Measurements from ENCODE around the gene ADAM11.

DNA sequence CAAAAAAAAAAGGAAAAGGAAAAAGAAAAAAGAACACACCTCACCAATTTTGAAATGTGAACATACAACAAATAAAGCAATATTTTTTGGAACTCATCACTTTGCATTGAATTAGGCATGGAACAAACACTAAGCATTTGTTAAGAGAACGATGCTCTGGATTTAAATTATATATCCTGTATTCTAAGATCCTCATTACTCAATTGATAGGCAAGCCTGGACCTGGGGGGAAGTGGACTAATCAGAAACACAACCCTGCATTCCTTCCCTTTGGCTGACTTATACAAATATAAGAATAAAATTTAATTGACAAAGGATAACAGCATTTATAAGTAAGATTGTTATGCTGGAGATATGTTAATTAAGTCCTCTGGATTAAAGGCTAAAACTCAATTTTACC is 69.1 kb downstream of the ADAM11 start:
- TF ChIP-seq ZNF260 (CRISPR knock-in tag; IDR thresholded peaks at IDR 0.05; ENCODE audit: borderline replicate concordance, low read depth): no peak
- TF ChIP-seq HOXA7 (CRISPR knock-in tag; IDR thresholded peaks at IDR 0.05): no peak
- no peak for TF ChIP-seq ZNF10 (CRISPR knock-in tag; IDR thresholded peaks at IDR 0.05; ENCODE audit: borderline replicate concordance, low read depth)
- TF ChIP-seq PCBP1 (IDR thresholded peaks at IDR 0.05; ENCODE audit: borderline replicate concordance, low read depth, low read length): no peak
- TF ChIP-seq, protein P1, sequence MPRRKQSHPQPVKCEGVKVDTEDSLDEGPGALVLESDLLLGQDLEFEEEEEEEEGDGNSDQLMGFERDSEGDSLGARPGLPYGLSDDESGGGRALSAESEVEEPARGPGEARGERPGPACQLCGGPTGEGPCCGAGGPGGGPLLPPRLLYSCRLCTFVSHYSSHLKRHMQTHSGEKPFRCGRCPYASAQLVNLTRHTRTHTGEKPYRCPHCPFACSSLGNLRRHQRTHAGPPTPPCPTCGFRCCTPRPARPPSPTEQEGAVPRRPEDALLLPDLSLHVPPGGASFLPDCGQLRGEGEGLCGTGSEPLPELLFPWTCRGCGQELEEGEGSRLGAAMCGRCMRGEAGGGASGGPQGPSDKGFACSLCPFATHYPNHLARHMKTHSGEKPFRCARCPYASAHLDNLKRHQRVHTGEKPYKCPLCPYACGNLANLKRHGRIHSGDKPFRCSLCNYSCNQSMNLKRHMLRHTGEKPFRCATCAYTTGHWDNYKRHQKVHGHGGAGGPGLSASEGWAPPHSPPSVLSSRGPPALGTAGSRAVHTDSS (CRISPR knock-in tag; conservative IDR thresholded peaks at IDR 0.05): no peak
- TF ChIP-seq SP4 (CRISPR knock-in tag; IDR thresholded peaks at IDR 0.05): no peak
- TF ChIP-seq, protein P2, sequence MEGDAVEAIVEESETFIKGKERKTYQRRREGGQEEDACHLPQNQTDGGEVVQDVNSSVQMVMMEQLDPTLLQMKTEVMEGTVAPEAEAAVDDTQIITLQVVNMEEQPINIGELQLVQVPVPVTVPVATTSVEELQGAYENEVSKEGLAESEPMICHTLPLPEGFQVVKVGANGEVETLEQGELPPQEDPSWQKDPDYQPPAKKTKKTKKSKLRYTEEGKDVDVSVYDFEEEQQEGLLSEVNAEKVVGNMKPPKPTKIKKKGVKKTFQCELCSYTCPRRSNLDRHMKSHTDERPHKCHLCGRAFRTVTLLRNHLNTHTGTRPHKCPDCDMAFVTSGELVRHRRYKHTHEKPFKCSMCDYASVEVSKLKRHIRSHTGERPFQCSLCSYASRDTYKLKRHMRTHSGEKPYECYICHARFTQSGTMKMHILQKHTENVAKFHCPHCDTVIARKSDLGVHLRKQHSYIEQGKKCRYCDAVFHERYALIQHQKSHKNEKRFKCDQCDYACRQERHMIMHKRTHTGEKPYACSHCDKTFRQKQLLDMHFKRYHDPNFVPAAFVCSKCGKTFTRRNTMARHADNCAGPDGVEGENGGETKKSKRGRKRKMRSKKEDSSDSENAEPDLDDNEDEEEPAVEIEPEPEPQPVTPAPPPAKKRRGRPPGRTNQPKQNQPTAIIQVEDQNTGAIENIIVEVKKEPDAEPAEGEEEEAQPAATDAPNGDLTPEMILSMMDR (CRISPR knock-in tag; IDR thresholded peaks at IDR 0.05): no peak
- no peak for TF ChIP-seq SATB2 (CRISPR knock-in tag; IDR thresholded peaks at IDR 0.05)
- no peak for TF ChIP-seq JDP2 (CRISPR knock-in tag; IDR thresholded peaks at IDR 0.05; ENCODE audit: borderline replicate concordance)
- TF ChIP-seq MXI1 (IDR thresholded peaks at IDR 0.05; ENCODE audit: borderline replicate concordance, low read depth, low read length): no peak
- no peak for TF ChIP-seq ESRRA (CRISPR knock-in tag; IDR thresholded peaks at IDR 0.05; ENCODE audit: low read depth)
- TF ChIP-seq, protein P3, sequence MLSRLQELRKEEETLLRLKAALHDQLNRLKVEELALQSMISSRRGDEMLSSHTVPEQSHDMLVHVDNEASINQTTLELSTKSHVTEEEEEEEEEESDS (CRISPR knock-in tag; IDR thresholded peaks at IDR 0.05; ENCODE audit: borderline replicate concordance): no peak
